NK-92 (cell line): Measurements from ENCODE around the gene USP32.
"Not testable (repeated sequence)": the region's sequence is repeated elsewhere in the genome, so short reads cannot be mapped to it uniquely, and the experiment has no call there.

Source experiments
- DNase-seq: peaks from one replicate; lab custom pipeline; 2025; ENCODE audit not compliant: unreplicated experiment; lab: John Stamatoyannopoulos, UW

USP32 gene

GRCh38 chr17:60247836-60248461 is 144.0 kb downstream of the USP32 start:
- no peak for DNase-seq

GRCh38 chr17:60244656-60245055 is 147.3 kb downstream of the USP32 start:
- DNase-seq, result no peak

- no peak for DNase-seq
Observed at GRCh38 chr17:60240290-60240689, 151.6 kb downstream of the USP32 start.

- no peak for DNase-seq
Observed at GRCh38 chr17:60231691-60232090, 160.2 kb downstream of the USP32 start.

GRCh38 chr17:60231234-60231633 is 160.7 kb downstream of the USP32 start:
- DNase-seq, result no peak

GRCh38 chr17:60230358-60230757 is 161.6 kb downstream of the USP32 start:
- no peak for DNase-seq

GRCh38 chr17:60229188-60229802 is 162.6 kb downstream of the USP32 start:
- DNase-seq, result no peak

GRCh38 chr17:60227276-60227675 is 164.7 kb downstream of the USP32 start:
- DNase-seq, result not testable (repeated sequence)

- DNase-seq, result no peak
Observed at GRCh38 chr17:60224064-60224463, 167.9 kb downstream of the USP32 start.

- no peak for DNase-seq
Observed at GRCh38 chr17:60223456-60223855, 168.5 kb downstream of the USP32 start.

GRCh38 chr17:60218774-60219173 is 173.2 kb downstream of the USP32 start:
- DNase-seq, result not testable (repeated sequence)

- not testable (repeated sequence) for DNase-seq
Observed at GRCh38 chr17:60215895-60216294, 176.0 kb downstream of the USP32 start.

- DNase-seq, result not testable (repeated sequence)
Observed at GRCh38 chr17:60211282-60211681, 180.7 kb downstream of the USP32 start.

- DNase-seq, result not testable (repeated sequence)
Observed at GRCh38 chr17:60208302-60208701, 183.6 kb downstream of the USP32 start.

GRCh38 chr17:60205782-60206181 is 186.2 kb downstream of the USP32 start:
- DNase-seq, result not testable (repeated sequence)

GRCh38 chr17:60198630-60199029 is 193.3 kb downstream of the USP32 start:
- DNase-seq, result not testable (repeated sequence)

GRCh38 chr17:60194141-60194540 is 197.8 kb downstream of the USP32 start:
- DNase-seq, result not testable (repeated sequence)

GRCh38 chr17:60193482-60193881 is 198.5 kb downstream of the USP32 start:
- DNase-seq, result no peak

- DNase-seq, result not testable (repeated sequence)
Observed at GRCh38 chr17:60193032-60193431, 198.9 kb downstream of the USP32 start.

- DNase-seq, result not testable (repeated sequence)
Observed at GRCh38 chr17:60190032-60190431, 201.9 kb downstream of the USP32 start.

- DNase-seq, result no peak
Observed at GRCh38 chr17:60188759-60189158, 203.2 kb downstream of the USP32 start.

GRCh38 chr17:60186846-60187745 is 204.8 kb downstream of the USP32 start:
- DNase-seq, result not testable (repeated sequence)
